Mucosa of rectum (tissue), 2 donors: ENCODE measurements around the gene WWTR1.

Experiments
- H3K27ac ChIP-seq, 2 donors: one replicate each; pipeline ENCODE4 v1.7.0; 2013; ENCODE audit warnings: inconsistent platforms in 2 of 2, low read depth in 2 of 2, low read length in 2 of 2
- H3K27me3 ChIP-seq, 2 donors: one replicate each; pipeline ENCODE4 v1.7.0; 2013; ENCODE audit warnings: low read length in 2 of 2; ENCODE audit not compliant: control insufficient read depth in 2 of 2, insufficient read depth in 2 of 2
- H3K36me3 ChIP-seq, 2 donors: one replicate each; pipeline ENCODE4 v1.7.0; 2013; ENCODE audit warnings: low read length in 2 of 2; ENCODE audit not compliant: control insufficient read depth in 2 of 2, insufficient read depth in 2 of 2
- H3K4me1 ChIP-seq, 2 donors: one replicate each; pipeline ENCODE4 v1.7.0; 2013; ENCODE audit warnings: low read length in 2 of 2, mild to moderate bottlenecking in 1 of 2; ENCODE audit not compliant: control insufficient read depth in 2 of 2, insufficient read depth in 2 of 2
- H3K4me3 ChIP-seq, 2 donors: one replicate each; pipeline ENCODE4 v1.7.0; 2013; ENCODE audit warnings: low read length in 2 of 2
- H3K9ac ChIP-seq, 2 donors: one replicate each; pipeline ENCODE4 v1.7.0; 2013; ENCODE audit warnings: low read length in 2 of 2, low read depth in 1 of 2, mild to moderate bottlenecking in 1 of 2
- H3K9me3 ChIP-seq, 2 donors: one replicate each; pipeline ENCODE4 v1.7.0; 2013; ENCODE audit warnings: low read length in 2 of 2; ENCODE audit not compliant: control insufficient read depth in 2 of 2
- donor health status: healthy.
- donor health status: Normal muscosa, but diverticular disease.

The WWTR1 gene

GRCh38 chr3:149542375-149543312 lies 115.2 kb downstream of the WWTR1 start:
- no peak overlapping the region for H3K9ac ChIP-seq
- H3K36me3 ChIP-seq: no peaks in the 10 kb centered on the region
- no peak overlapping the region for H3K4me3 ChIP-seq
- H3K4me1 ChIP-seq: no peaks in the 10 kb centered on the region
- H3K27ac ChIP-seq: no peak overlapping the region
- peaks cover 0 to 3% of the 10 kb centered on the region in 2 donors for H3K27me3 ChIP-seq
- no peaks in the 10 kb centered on the region for H3K9me3 ChIP-seq

GRCh38 chr3:149541091-149541491 lies 116.7 kb downstream of the WWTR1 start:
- H3K4me1 ChIP-seq: no peaks in the 10 kb centered on the region
- no peak overlapping the region for H3K27ac ChIP-seq
- no peak overlapping the region for H3K9ac ChIP-seq
- H3K27me3 ChIP-seq: peaks cover 0 to 3% of the 10 kb centered on the region in 2 donors
- H3K9me3 ChIP-seq: no peaks in the 10 kb centered on the region
- H3K36me3 ChIP-seq: no peaks in the 10 kb centered on the region
- no peak overlapping the region for H3K4me3 ChIP-seq

GRCh38 chr3:149538371-149538770 lies 119.5 kb downstream of the WWTR1 start:
- no peak overlapping the region for H3K27ac ChIP-seq
- H3K4me1 ChIP-seq: peaks cover 0 to 4% of the 10 kb centered on the region in 2 donors
- H3K27me3 ChIP-seq: peaks cover 0 to 6% of the 10 kb centered on the region in 2 donors

GRCh38 chr3:149536429-149536828 lies 121.4 kb downstream of the WWTR1 start:
- Histone ChIP-seq H3K9me3 (no peaks in the 10 kb centered on the region), H3K9ac (no peak overlapping the region), H3K4me1 (peaks cover 3 to 8% of the 10 kb centered on the region in 2 donors), H3K36me3 (no peaks in the 10 kb centered on the region), H3K4me3 (no peak overlapping the region), H3K27ac (no peak overlapping the region), H3K27me3 (peaks cover 0 to 3% of the 10 kb centered on the region in 2 donors)

More at GRCh38 chr3:149538371-149538770, 119.5 kb downstream of the WWTR1 start:
- Histone ChIP-seq H3K9me3 (no peaks in the 10 kb centered on the region), H3K4me3 (no peak overlapping the region), H3K36me3 (no peaks in the 10 kb centered on the region), H3K9ac (no peak overlapping the region)

- Histone ChIP-seq H3K27ac (peak overlapping the region in 1 of 2 donors; percentile 32), H3K4me3 (no peak overlapping the region)
Observed at GRCh38 chr3:149535333-149535685, 122.5 kb downstream of the WWTR1 start.

GRCh38 chr3:149534671-149535332 lies 123.0 kb downstream of the WWTR1 start:
- Histone ChIP-seq H3K9ac (no peak overlapping the region), H3K9me3 (no peaks in the 10 kb centered on the region), H3K36me3 (no peaks in the 10 kb centered on the region), H3K27me3 (peaks cover 0 to 3% of the 10 kb centered on the region in 2 donors), H3K4me1 (peaks cover 3 to 8% of the 10 kb centered on the region in 2 donors), H3K27ac (peak overlapping the region; percentile 9 to 32), H3K4me3 (no peak overlapping the region)

More at GRCh38 chr3:149535333-149535685, 122.5 kb downstream of the WWTR1 start:
- H3K27me3 ChIP-seq: peaks cover 0 to 3% of the 10 kb centered on the region in 2 donors
- H3K4me1 ChIP-seq: peaks cover 3 to 8% of the 10 kb centered on the region in 2 donors
- H3K9ac ChIP-seq: no peak overlapping the region
- no peaks in the 10 kb centered on the region for H3K9me3 ChIP-seq
- H3K36me3 ChIP-seq: no peaks in the 10 kb centered on the region

- Histone ChIP-seq H3K36me3 (no peaks in the 10 kb centered on the region), H3K4me3 (no peak overlapping the region), H3K27ac (no peak overlapping the region), H3K27me3 (peaks cover 0 to 3% of the 10 kb centered on the region in 2 donors), H3K9ac (no peak overlapping the region), H3K4me1 (peaks cover 3 to 8% of the 10 kb centered on the region in 2 donors), H3K9me3 (no peaks in the 10 kb centered on the region)
Observed at GRCh38 chr3:149534082-149534481, 123.7 kb downstream of the WWTR1 start.

- H3K27me3 ChIP-seq: peaks cover 0 to 3% of the 10 kb centered on the region in 2 donors
- H3K9ac ChIP-seq: no peak overlapping the region
- H3K4me3 ChIP-seq: peak overlapping the region in 1 of 2 donors; percentile 17
- H3K4me1 ChIP-seq: peaks cover 3 to 16% of the 10 kb centered on the region in 2 donors
- H3K36me3 ChIP-seq: no peaks in the 10 kb centered on the region
- no peaks in the 10 kb centered on the region for H3K9me3 ChIP-seq
- no peak overlapping the region for H3K27ac ChIP-seq
Observed at GRCh38 chr3:149532489-149533180, 125.2 kb downstream of the WWTR1 start.

- no peaks in the 10 kb centered on the region for H3K27me3 ChIP-seq
- no peak overlapping the region for H3K9ac ChIP-seq
- no peaks in the 10 kb centered on the region for H3K36me3 ChIP-seq
- H3K9me3 ChIP-seq: no peaks in the 10 kb centered on the region
- no peak overlapping the region for H3K4me3 ChIP-seq
- peaks cover 3 to 12% of the 10 kb centered on the region in 2 donors for H3K4me1 ChIP-seq
- no peak overlapping the region for H3K27ac ChIP-seq
Observed at GRCh38 chr3:149529099-149529498, 128.7 kb downstream of the WWTR1 start.

- Histone ChIP-seq H3K36me3 (no peaks in the 10 kb centered on the region), H3K27ac (no peak overlapping the region), H3K27me3 (no peaks in the 10 kb centered on the region), H3K4me1 (peaks cover 3 to 12% of the 10 kb centered on the region in 2 donors), H3K9me3 (no peaks in the 10 kb centered on the region), H3K4me3 (no peak overlapping the region), H3K9ac (no peak overlapping the region)
Observed at GRCh38 chr3:149528340-149528650, 129.5 kb downstream of the WWTR1 start.
